ENCODE measurements around the gene GAPDH.
"Not testable (repeated sequence)": the region's sequence is repeated elsewhere in the genome, so short reads cannot be mapped to it uniquely, and the experiment has no call there.

The GAPDH gene

DNA sequence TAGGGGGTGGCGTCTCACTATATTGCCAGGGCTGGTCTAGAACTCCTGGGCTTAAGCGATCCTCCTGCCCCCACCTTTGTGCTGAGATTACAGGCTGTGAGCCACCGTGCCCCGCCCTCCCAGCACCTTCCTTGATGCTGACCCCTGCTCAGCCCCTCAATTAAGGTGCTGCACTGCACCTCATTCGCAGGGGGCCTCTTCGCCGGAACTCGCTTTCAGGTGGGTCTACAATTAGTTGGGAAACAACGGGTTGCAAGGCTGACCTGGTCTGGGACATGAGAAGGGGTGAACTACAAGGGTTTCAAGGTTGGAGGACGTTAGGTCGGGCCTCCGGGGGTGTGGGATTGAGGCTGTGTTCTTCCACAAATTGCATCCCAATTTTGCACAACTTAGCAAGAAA lies 35.0 kb downstream of the GAPDH start:
- no peak for DNase-seq

- no peak for DNase-seq
Measured at GRCh38 chr12:6569786-6570185, 35.5 kb downstream of the GAPDH start.

GRCh38 chr12:6570264-6570887 lies 36.1 kb downstream of the GAPDH start:
- DNase-seq, result peak; percentile 58 to 68

- DNase-seq, result no peak
Measured at GRCh38 chr12:6573001-6573400, 38.7 kb downstream of the GAPDH start.

- DNase-seq, result peak; percentile 31 to 46
Measured at GRCh38 chr12:6574576-6575295, 40.4 kb downstream of the GAPDH start.

GRCh38 chr12:6575648-6576047 lies 41.3 kb downstream of the GAPDH start:
- DNase-seq, result no peak

DNA sequence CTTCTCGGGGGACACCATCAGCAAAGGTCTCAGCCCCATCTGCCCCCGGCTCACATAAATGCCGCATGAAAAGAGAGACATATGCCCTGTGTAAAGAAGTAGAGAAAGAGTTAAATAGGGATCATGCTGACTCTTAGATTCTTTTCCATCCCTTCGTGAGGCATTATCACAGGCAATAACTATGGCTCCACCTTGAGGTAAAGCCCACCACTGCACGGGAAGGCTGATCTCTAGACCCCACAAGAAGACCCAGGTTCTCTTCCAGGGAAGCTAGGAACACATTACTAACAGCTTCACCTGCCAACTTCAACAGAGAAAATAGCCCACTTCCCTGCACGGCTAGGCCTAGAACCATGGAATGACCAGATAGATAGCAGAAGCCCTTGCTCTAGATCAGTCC lies 47.9 kb downstream of the GAPDH start:
- no peak for DNase-seq

GRCh38 chr12:6582959-6583358 lies 48.6 kb downstream of the GAPDH start:
- DNase-seq, result no peak

DNA sequence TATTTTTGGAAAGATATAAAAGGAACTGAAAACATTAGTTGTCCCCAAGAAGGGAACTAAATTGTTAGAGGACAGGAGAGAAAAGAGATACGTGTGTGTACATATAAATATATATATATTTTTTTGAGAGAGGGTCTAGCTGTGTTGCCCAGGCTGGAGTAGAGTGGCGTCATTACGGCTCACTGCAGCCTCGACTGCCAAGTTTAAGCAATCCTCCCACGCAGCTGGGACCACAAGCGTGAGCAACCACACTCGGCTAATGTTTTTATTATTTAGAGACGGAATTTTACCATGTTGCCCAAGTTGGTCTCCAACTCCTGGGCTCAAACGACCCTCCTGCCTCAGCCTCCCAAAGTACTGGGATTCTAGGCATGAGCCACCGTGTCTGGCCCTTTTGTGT lies 50.0 kb downstream of the GAPDH start:
- DNase-seq, result no peak

DNA sequence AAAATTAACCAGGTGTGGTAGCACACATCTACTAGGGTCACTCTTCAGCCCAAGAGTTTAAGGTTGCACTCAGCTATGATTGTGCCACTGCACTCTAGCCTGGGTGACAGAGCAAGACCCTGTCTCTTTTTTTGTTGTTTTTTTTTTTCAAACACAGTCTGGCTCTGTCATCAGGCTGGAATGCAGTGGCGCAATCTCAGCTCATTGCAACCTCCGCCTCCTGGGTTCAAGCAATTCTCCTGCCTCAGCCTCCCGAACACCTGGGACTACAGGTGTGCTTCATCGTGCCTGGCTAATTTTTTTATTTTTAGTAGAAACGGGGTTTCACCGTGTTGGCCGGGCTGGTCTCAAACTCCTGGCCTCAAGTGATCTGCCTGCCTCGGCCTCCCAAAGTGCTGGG lies 52.3 kb downstream of the GAPDH start:
- not testable (repeated sequence) for DNase-seq

Measured in activated CD4-positive, alpha-beta T cell treated with anti-CD3 and anti-CD28 coated beads, Interleukin-2, amount 50 U/mL, for 48 hours (primary cell).